IPS-11a (cell line): Measurements from ENCODE around the gene ACTRT2.

Experiments
- H3K4me3 ChIP-seq: one replicate; pipeline ENCODE4 v1.5.1; 2013; ENCODE audit warnings: low read depth, low read length, control low read depth

ACTRT2 gene

GRCh38 chr1:3015744-3016143 lies 5.5 kb upstream of the ACTRT2 start:
- no peak overlapping the region for H3K4me3 ChIP-seq

GRCh38 chr1:3016641-3017439 lies 4.4 kb upstream of the ACTRT2 start:
- H3K4me3 ChIP-seq, result no peak overlapping the region

- H3K4me3 ChIP-seq, result no peak overlapping the region
Observed at GRCh38 chr1:3017440-3018050, 3.7 kb upstream of the ACTRT2 start.

- no peak overlapping the region for H3K4me3 ChIP-seq
Observed at GRCh38 chr1:3018051-3018471, 3.2 kb upstream of the ACTRT2 start.

GRCh38 chr1:3018576-3018975 lies 2.7 kb upstream of the ACTRT2 start:
- no peak overlapping the region for H3K4me3 ChIP-seq

- H3K4me3 ChIP-seq, result no peak overlapping the region
Observed at GRCh38 chr1:3019007-3019515, 2.2 kb upstream of the ACTRT2 start.

GRCh38 chr1:3019516-3020051 lies 1.7 kb upstream of the ACTRT2 start:
- H3K4me3 ChIP-seq, result no peak overlapping the region

GRCh38 chr1:3020263-3020909 lies 881 bp upstream of the ACTRT2 start:
- H3K4me3 ChIP-seq, result no peak overlapping the region

GRCh38 chr1:3021801-3022401 lies 634 bp downstream of the ACTRT2 start:
- no peak overlapping the region for H3K4me3 ChIP-seq

- no peak overlapping the region for H3K4me3 ChIP-seq
Observed at GRCh38 chr1:3022511-3022973, 1.3 kb downstream of the ACTRT2 start.

- H3K4me3 ChIP-seq, result no peak overlapping the region
Observed at GRCh38 chr1:3022976-3023375, 1.7 kb downstream of the ACTRT2 start.

GRCh38 chr1:3024019-3024418 lies 2.8 kb downstream of the ACTRT2 start:
- no peak overlapping the region for H3K4me3 ChIP-seq

GRCh38 chr1:3024588-3024987 lies 3.3 kb downstream of the ACTRT2 start:
- no peak overlapping the region for H3K4me3 ChIP-seq

GRCh38 chr1:3026124-3026523 lies 4.9 kb downstream of the ACTRT2 start:
- no peak overlapping the region for H3K4me3 ChIP-seq

- no peak overlapping the region for H3K4me3 ChIP-seq
Observed at GRCh38 chr1:3026581-3027391, 5.5 kb downstream of the ACTRT2 start.

- no peak overlapping the region for H3K4me3 ChIP-seq
Observed at GRCh38 chr1:3027611-3028371, 6.5 kb downstream of the ACTRT2 start.

- H3K4me3 ChIP-seq, result no peak overlapping the region
Observed at GRCh38 chr1:3028531-3029282, 7.4 kb downstream of the ACTRT2 start.

- H3K4me3 ChIP-seq, result no peak overlapping the region
Observed at GRCh38 chr1:3029481-3029961, 8.3 kb downstream of the ACTRT2 start.
